Common myeloid progenitor, CD34-positive (primary cell): ENCODE data around the gene DOCK3.
"Not testable (repeated sequence)": the region's sequence is repeated elsewhere in the genome, so short reads cannot be mapped to it uniquely, and the experiment has no call there.

Experiments
- CTCF ChIA-PET: fragments of 350-600 bp; sonication (Branson Sonifier 250); formaldehyde crosslinking; loops from one replicate; lab custom pipeline; 2021; ENCODE audit warnings: antibody characterized with exemption; lab: Charles Lee
- POLR2A ChIA-PET: fragments of 350-600 bp; sonication (Branson Sonifier 250); formaldehyde crosslinking; loops from one replicate; lab custom pipeline; 2021; ENCODE audit warnings: antibody characterized with exemption; lab: Charles Lee
- DNase-seq, 3 donors: peaks; one replicate each; pipeline versions ENCODE4 v3.0.0 to v3.0.0-alpha.2; 2013
- H3K27ac ChIP-seq, 2 experiments: 1 replicate in 1 of 2; 2 replicates in 1 of 2; pipeline ENCODE4 v1.7.0; 2013; ENCODE audit warnings: inconsistent platforms in 2 of 2, low read length in 2 of 2, mild to moderate bottlenecking in 2 of 2, low read depth in 1 of 2, moderate library complexity in 1 of 2; ENCODE audit not compliant: severe bottlenecking in 2 of 2, insufficient read depth in 1 of 2, poor library complexity in 1 of 2
- H3K27me3 ChIP-seq, 5 experiments: replicated peaks in 2 of 5; 1 replicate in 3 of 5; 2 replicates in 2 of 5; pipeline versions ENCODE4 v1.6.1 to v1.7.0; 2013; ENCODE audit warnings: low read length in 4 of 5, mild to moderate bottlenecking in 2 of 5, moderate library complexity in 2 of 5, inconsistent platforms in 1 of 5; ENCODE audit not compliant: insufficient read depth in 5 of 5, control insufficient read depth in 4 of 5
- H3K36me3 ChIP-seq, 4 experiments: 1 replicate in 2 of 4; 2 replicates in 2 of 4; pipeline versions ENCODE4 v1.6.1 to v1.7.0; 2013; ENCODE audit warnings: low read length in 3 of 4, control low read depth in 1 of 4, mild to moderate bottlenecking in 1 of 4; ENCODE audit not compliant: control insufficient read depth in 4 of 4, insufficient read depth in 4 of 4
- H3K4me1 ChIP-seq, 4 experiments: 1 replicate in 3 of 4; 2 replicates in 1 of 4; pipeline versions ENCODE4 v1.6.1 to v1.7.1; 2013; ENCODE audit warnings: low read length in 3 of 4, mild to moderate bottlenecking in 3 of 4, control low read depth in 1 of 4, inconsistent platforms in 1 of 4, moderate library complexity in 1 of 4; ENCODE audit not compliant: control insufficient read depth in 4 of 4, insufficient read depth in 4 of 4; ENCODE audit errors: control extremely low read depth in 1 of 4
- H3K4me3 ChIP-seq, 7 experiments: 1 replicate in 4 of 7; 2 replicates in 3 of 7; pipeline versions ENCODE4 v1.5.1 to v1.7.0; 2013; ENCODE audit warnings: mild to moderate bottlenecking in 7 of 7, low read length in 6 of 7, moderate library complexity in 6 of 7, inconsistent platforms in 2 of 7, low read depth in 2 of 7, control low read depth in 1 of 7; ENCODE audit not compliant: insufficient read depth in 4 of 7, control insufficient read depth in 1 of 7; ENCODE audit errors: extremely low read depth in 1 of 7
- H3K9me3 ChIP-seq, 5 experiments: 1 replicate in 4 of 5; 2 replicates in 1 of 5; pipeline versions ENCODE4 v1.6.1 to v1.7.1; 2013; ENCODE audit warnings: low read length in 4 of 5, mild to moderate bottlenecking in 2 of 5, inconsistent platforms in 1 of 5, low read depth in 1 of 5, moderate library complexity in 1 of 5; ENCODE audit not compliant: control insufficient read depth in 4 of 5, insufficient read depth in 2 of 5; ENCODE audit errors: control extremely low read depth in 1 of 5
- WGBS: methylation state at CpG from one replicate; pipeline ENCODE4 v1.1.5; 2013; ENCODE audit not compliant: insufficient coverage; 5-methylcytosine and 5-hydroxymethylcytosine counted together

Gene DOCK3

DNA sequence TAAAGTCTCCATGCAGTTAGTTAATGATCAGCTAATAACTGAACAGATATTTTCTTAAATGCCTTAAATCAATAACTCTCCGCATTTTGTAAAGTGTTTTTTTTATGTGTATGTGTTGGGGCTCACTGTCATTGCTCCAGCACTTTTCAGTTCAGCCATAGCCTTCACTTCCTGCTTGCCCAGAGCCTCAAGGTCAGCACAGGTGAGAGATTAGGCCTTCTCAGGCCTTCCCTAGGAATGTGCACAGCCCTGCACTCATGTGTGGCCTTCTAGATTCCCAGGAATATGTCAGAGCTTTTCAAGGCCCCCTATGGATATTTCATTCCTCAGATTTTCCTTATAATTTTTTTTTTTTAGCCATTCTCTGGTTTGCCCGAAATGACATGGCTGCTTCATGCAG is 632.7 kb downstream of the DOCK3 start:
- Histone ChIP-seq H3K27me3 (no peaks in the 10 kb centered on the region), H3K9me3 (peaks cover 0 to 12% (median under 1%) of the 10 kb centered on the region in 5 experiments), H3K36me3 (no peaks in the 10 kb centered on the region), H3K4me1 (no peaks in the 10 kb centered on the region), H3K4me3 (no peak overlapping the region), H3K27ac (no peak overlapping the region)
- DNase-seq: no peak
- POLR2A ChIA-PET: no interaction called here
- WGBS: no CpG with 5 or more reads among the region's 2 CpGs
- CTCF ChIA-PET: no interaction called here

DNA sequence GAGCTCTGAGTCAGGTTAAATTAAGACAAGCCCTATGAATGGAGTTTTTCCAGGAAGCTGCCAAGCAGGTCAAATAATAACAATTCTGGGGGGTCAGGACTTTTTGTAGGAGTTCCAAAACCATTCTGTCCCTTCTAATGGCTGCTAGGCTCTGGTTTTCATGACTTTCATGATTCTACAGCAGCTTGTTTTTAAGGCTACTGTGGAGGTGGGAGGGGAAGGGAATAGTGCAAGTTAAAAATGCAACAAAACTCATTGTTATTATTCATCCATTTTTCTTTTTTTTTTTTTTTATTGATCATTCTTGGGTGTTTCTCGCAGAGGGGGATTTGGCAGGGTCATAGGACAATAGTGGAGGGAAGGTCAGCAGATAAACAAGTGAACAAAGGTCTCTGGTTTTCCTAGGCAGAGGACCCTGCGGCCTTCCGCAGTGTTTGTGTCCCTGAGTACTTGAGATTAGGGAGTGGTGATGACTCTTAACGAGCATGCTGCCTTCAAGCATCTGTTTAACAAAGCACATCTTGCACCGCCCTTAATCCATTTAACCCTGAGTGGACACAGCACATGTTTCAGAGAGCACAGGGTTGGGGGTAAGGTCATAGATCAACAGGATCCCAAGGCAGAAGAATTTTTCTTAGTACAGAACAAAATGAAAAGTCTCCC is 633.3 kb downstream of the DOCK3 start:
- DNase-seq, CTCF ChIA-PET, H3K27ac ChIP-seq, H3K27me3 ChIP-seq, H3K4me3 ChIP-seq, POLR2A ChIA-PET, H3K36me3 ChIP-seq, H3K4me1 ChIP-seq: not testable (repeated sequence)
- H3K9me3 ChIP-seq: peaks cover 0 to 12% (median 0%) of the 10 kb centered on the region in 5 experiments
- no CpG with 5 or more reads among the region's 5 CpGs for WGBS

DNA sequence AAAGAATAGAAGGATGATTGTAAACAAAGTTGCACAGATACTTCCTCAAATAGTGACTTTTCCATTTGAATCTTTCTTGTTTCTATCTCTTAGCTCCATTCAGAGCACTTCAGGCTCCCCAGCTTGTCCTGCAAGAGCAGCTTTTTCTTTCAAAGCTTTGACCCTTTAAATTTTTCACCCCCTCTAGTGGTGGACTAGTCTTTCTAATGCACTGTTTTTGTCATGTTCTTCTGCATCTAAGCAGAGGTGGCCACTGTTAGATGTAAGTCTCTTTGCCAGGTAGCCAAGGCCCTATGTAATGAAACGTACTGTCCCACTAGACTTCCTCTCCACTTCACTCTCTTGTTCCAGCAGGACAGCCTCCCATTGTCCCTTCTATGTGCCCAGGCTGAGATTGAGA is 636.3 kb downstream of the DOCK3 start:
- POLR2A ChIA-PET: no interaction called here
- Histone ChIP-seq H3K9me3 (peaks cover 0 to 11% (median 0%) of the 10 kb centered on the region in 5 experiments), H3K4me3 (no peak overlapping the region), H3K27me3 (no peaks in the 10 kb centered on the region), H3K36me3 (no peaks in the 10 kb centered on the region), H3K27ac (no peak overlapping the region), H3K4me1 (no peaks in the 10 kb centered on the region)
- DNase-seq: peak; percentile 37 to 63 (median 51)
- CTCF ChIA-PET: interaction anchor here (0.6 to 2.0 kb wide), 9 partner anchors 9 to 698 kb away, joined by 3 to 10 read pairs (median 5); no protein-coding TSS in a partner anchor
- no CpG with 5 or more reads among the region's 1 CpG for WGBS

DNA sequence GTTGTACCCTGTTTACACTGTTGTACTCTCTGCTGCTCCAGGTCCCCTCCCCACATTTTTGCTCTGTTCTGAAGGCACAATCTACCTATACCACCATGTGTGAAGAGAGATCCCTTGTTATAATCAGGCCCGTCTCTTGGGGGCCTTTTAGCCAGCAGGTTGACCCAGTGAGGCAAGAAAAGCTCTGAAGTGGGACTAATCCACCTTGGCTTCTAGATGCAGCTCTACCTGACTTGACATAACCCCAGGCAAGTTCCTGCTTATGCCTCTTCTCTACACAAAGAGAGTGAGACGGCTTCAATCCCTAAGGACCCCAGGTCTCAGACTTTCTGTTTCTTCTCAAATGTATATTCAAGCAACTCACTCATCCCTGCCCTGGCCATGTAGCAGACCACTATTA is 653.5 kb downstream of the DOCK3 start:
- Histone ChIP-seq H3K4me1 (no peaks in the 10 kb centered on the region), H3K4me3 (no peak overlapping the region), H3K27ac (no peak overlapping the region), H3K27me3 (no peaks in the 10 kb centered on the region), H3K9me3 (no peaks in the 10 kb centered on the region), H3K36me3 (peaks cover 0 to 1% (median 0%) of the 10 kb centered on the region in 4 experiments)
- ChIA-PET CTCF (no interaction called here), POLR2A (no interaction called here)
- no peak for DNase-seq
- WGBS: 80% methylated on average over 1 of the region's 2 CpGs

DNA sequence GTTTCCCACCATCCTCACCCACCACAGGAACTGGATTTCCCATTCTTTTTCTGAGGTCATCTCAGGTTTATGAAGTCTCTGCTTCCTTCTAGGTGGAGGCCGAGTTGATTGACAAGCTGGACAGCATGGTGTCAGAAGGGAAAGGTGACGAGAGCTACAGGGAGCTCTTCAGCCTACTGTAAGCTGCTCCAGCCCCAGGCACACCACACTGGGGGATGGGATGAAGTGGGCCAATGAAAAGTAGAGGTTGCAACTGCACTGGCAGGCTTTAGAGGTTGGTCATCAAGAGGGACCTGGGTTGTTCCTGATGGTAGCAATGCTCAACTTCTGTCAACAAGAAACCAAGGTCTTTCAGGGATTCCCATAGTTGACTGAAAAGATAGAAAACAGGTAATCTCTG is 655.3 kb downstream of the DOCK3 start:
- Histone ChIP-seq H3K27me3 (no peaks in the 10 kb centered on the region), H3K4me3 (no peak overlapping the region), H3K27ac (no peak overlapping the region), H3K36me3 (peaks cover 0 to 2% (median 0%) of the 10 kb centered on the region in 4 experiments), H3K9me3 (no peaks in the 10 kb centered on the region), H3K4me1 (no peaks in the 10 kb centered on the region)
- WGBS: 100% methylated on average over 2 of the region's 2 CpGs
- ChIA-PET CTCF (no interaction called here), POLR2A (no interaction called here)
- no peak for DNase-seq

DNA sequence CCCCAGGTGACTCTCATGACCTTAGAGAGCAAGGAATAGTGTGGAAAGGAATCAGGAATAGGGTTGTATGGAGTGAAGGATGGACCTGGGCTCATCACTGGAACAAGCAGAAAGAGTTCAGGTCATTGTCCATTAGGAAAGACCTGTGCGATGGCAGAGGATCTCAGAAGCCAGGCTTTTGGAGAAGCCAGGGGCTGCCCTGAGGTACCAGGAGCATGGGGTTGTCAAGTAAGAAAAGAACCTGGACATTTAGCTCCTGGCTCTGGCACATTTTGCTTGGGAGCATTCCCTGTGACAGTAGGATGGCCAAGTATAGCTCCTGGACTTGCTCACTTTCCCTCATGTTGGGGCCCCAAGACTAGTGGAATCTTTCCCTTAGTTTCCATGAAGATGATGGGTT is 657.4 kb downstream of the DOCK3 start:
- Histone ChIP-seq H3K4me1 (no peaks in the 10 kb centered on the region), H3K27me3 (no peaks in the 10 kb centered on the region), H3K4me3 (no peak overlapping the region), H3K36me3 (peaks cover 0 to 2% (median 0%) of the 10 kb centered on the region in 4 experiments), H3K9me3 (no peaks in the 10 kb centered on the region), H3K27ac (no peak overlapping the region)
- POLR2A ChIA-PET: no interaction called here
- 100% methylated on average over 1 of the region's 1 CpG for WGBS
- CTCF ChIA-PET: no interaction called here
- no peak for DNase-seq

DNA sequence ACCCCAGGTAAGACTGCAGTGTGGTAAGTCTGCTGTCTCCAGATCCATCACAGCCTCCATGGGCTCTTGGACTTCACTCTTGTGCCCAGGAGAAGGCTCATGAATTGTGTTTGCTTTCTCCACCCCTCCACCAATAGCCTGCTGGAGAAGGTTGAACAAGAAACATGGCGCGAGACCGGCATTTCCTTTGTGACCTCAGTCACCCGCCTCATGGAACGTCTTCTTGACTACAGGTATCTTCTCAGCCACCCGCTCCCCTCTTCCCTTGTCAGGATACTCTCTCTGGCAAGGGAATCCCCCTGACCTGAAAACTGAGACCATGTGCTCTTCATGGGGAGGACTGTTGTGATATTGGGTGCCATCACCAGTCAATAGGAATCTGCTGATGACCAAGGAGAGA is 658.3 kb downstream of the DOCK3 start:
- Histone ChIP-seq H3K27me3 (no peaks in the 10 kb centered on the region), H3K27ac (no peak overlapping the region), H3K9me3 (no peaks in the 10 kb centered on the region), H3K36me3 (peaks cover 0 to 2% (median 0%) of the 10 kb centered on the region in 4 experiments), H3K4me3 (no peak overlapping the region), H3K4me1 (no peaks in the 10 kb centered on the region)
- ChIA-PET POLR2A (no interaction called here), CTCF (interaction anchor here (0.6 kb wide), 1 partner anchor 882 kb away, joined by 3 read pairs; no protein-coding TSS in a partner anchor)
- WGBS: 98% methylated on average over 5 of the region's 6 CpGs
- DNase-seq: no peak
